ENCODE data around the gene BEST1.

Gene BEST1

GRCh38 chr11:61957021-61957770, 7.0 kb downstream of the BEST1 start:
- no peak overlapping the region for H3K27ac ChIP-seq
- TF ChIP-seq CTCF (conservative IDR thresholded peaks at IDR 0.05) (no peak), ZFX (IDR thresholded peaks at IDR 0.05) (no peak)

- TF ChIP-seq ZFX (IDR thresholded peaks at IDR 0.05) (no peak), CTCF (conservative IDR thresholded peaks at IDR 0.05) (no peak)
- H3K27ac ChIP-seq = no peak overlapping the region
These were observed 8.4 kb downstream of the BEST1 start for GRCh38 chr11:61958590-61958989.

GRCh38 chr11:61959114-61959513, 9.0 kb downstream of the BEST1 start:
- H3K27ac ChIP-seq = no peak overlapping the region
- TF ChIP-seq ZFX (IDR thresholded peaks at IDR 0.05) (no peak), CTCF (conservative IDR thresholded peaks at IDR 0.05) (no peak)

GRCh38 chr11:61959678-61960077, 9.5 kb downstream of the BEST1 start:
- no peak overlapping the region for H3K27ac ChIP-seq
- TF ChIP-seq CTCF (conservative IDR thresholded peaks at IDR 0.05) (no peak), ZFX (IDR thresholded peaks at IDR 0.05) (no peak)

DNA sequence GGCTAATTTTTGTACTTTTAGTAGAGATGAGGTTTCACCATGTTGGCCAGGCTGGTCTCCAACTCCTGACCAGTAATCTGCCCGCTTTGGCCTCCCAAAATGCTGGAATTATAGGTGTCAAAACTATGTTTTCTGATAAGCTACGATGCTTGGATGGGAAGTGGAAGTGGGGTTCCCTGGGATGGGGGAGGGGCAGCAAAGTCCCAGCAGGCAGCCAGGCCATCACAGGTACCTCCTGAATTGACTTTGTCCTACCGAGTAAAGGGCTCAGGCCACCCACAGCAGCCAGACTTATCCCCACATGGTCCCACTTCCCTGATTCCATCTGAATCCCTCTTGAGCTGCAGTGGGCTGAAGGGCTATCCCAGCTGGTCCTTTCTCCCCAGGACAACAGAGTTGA, 10.4 kb downstream of the BEST1 start:
- peak overlapping the region; percentile 23; the same call in 1 of the 2 replicates for H3K27ac ChIP-seq
- TF ChIP-seq ZFX (IDR thresholded peaks at IDR 0.05) (no peak), CTCF (conservative IDR thresholded peaks at IDR 0.05) (no peak)

DNA sequence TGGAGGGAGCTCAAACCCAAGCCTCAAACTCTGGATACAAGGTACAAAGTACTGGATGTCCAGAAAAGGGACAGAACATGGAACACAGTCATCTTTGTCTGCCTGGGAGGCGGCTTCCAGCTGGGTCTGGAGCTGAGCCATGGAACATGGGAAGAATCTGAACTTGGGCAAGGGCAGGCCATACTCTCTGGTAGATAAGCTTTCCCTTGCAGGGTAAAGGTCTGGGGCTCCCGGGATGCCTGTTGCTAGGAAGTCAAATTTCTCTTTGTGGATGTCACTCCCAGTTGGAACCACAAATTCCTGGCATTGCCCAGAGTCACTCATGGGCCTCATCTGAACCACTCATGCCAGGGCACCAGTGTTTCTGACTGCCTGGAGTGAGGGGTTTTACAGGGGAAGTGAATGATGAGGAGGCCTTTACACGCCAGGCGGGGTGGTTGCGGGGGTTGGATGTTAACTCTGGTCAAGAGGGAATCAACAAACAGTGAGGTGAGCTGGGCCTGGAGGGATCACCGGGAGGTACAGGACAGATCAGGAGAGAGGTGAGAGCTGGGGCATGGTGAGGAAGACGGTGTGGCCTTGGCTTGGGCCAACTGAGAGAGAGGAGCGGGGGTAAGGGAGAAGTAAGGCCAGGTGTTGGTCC, 11.5 kb downstream of the BEST1 start:
- TF ChIP-seq CTCF (conservative IDR thresholded peaks at IDR 0.05) = no peak
- no peak for TF ChIP-seq ZFX (IDR thresholded peaks at IDR 0.05)
- H3K27ac ChIP-seq = peak overlapping the region; percentile 23; the same call in 1 of the 2 replicates

Measured in C4-2B (cell line).